ENCODE results near the gene CD48. TPM values are rescaled to one million over a fixed set of nuclear protein-coding genes. Genes with fewer than 3 reads are reported as not detected.

CD48 gene
- total RNA-seq, 2 experiments from 2014 or later, result 131 to 150 TPM

GRCh38 chr1:160752924-160753323 is 41.3 kb upstream of the CD48 start:
- Histone ChIP-seq H3K4me1 (ENCODE audit: insufficient read depth, low read length, poor library complexity, severe bottlenecking) (peaks cover 6% of the 10 kb centered on the region), H3K79me2 (ENCODE audit: insufficient read depth, low read depth, low read length) (no peaks in the 10 kb centered on the region), H3K9me3 (ENCODE audit: low read length) (no peaks in the 10 kb centered on the region), H3K4me2 (ENCODE audit: low read length) (no peak overlapping the region), H3K9me2 (ENCODE audit: insufficient read depth, low read length) (no peaks in the 10 kb centered on the region), H3K4me3 (ENCODE audit: low read depth, low read length, poor library complexity, severe bottlenecking) (no peak overlapping the region), H3K36me3 (ENCODE audit: insufficient read depth, low read length) (no peaks in the 10 kb centered on the region), H3K27ac (ENCODE audit: low read depth, low read length, poor library complexity, severe bottlenecking) (no peak overlapping the region), H4K20me1 (ENCODE audit: insufficient read depth, low read length) (no peaks in the 10 kb centered on the region), H2AFZ (ENCODE audit: low read length) (no peak overlapping the region)
- ChIA-PET POLR2A (interaction anchor here (1.3 kb wide), 1 partner anchor 10 kb away, joined by 4 read pairs; no protein-coding TSS in a partner anchor), CTCF (ENCODE audit: unreplicated experiment) (no interaction called here)
- intact Hi-C loops (cut with micrococcal nuclease; ENCODE audit: unreplicated experiment), result no loop called here
- BruUV-seq (replicated peaks), result no TSS peak
- TF ChIP-seq EZH2phosphoT487 (IDR thresholded peaks at IDR 0.05; ENCODE audit: borderline replicate concordance, low read depth, low read length), result no peak
- no peak for TF ChIP-seq CTCF (conservative IDR thresholded peaks at IDR 0.05; ENCODE audit: low read length)
- no peak for DNase-seq (ENCODE audit: low spot score)

- H3K4me2 ChIP-seq (ENCODE audit: low read length), result no peak overlapping the region
- no peak overlapping the region for H2AFZ ChIP-seq (ENCODE audit: low read length)
- no peaks in the 10 kb centered on the region for H3K36me3 ChIP-seq (ENCODE audit: insufficient read depth, low read length)
- H3K4me3 ChIP-seq (ENCODE audit: low read depth, low read length, poor library complexity, severe bottlenecking), result no peak overlapping the region
- DNase-seq (ENCODE audit: low spot score), result no peak
- no peaks in the 10 kb centered on the region for H3K9me2 ChIP-seq (ENCODE audit: insufficient read depth, low read length)
- POLR2A ChIA-PET, result interaction anchor here (0.8 to 1.3 kb wide), 2 partner anchors 10 to 15 kb away, joined by 4 to 5 read pairs; no protein-coding TSS in a partner anchor
- intact Hi-C loops (cut with micrococcal nuclease; ENCODE audit: unreplicated experiment), result no loop called here
- H3K9me3 ChIP-seq (ENCODE audit: low read length), result no peaks in the 10 kb centered on the region
- CTCF ChIA-PET (ENCODE audit: unreplicated experiment), result no interaction called here
- H3K27ac ChIP-seq (ENCODE audit: low read depth, low read length, poor library complexity, severe bottlenecking), result no peak overlapping the region
- H3K79me2 ChIP-seq (ENCODE audit: insufficient read depth, low read depth, low read length), result no peaks in the 10 kb centered on the region
- H3K4me1 ChIP-seq (ENCODE audit: insufficient read depth, low read length, poor library complexity, severe bottlenecking), result peaks cover 6% of the 10 kb centered on the region
- H4K20me1 ChIP-seq (ENCODE audit: insufficient read depth, low read length), result no peaks in the 10 kb centered on the region
- TF ChIP-seq EZH2phosphoT487 (IDR thresholded peaks at IDR 0.05; ENCODE audit: borderline replicate concordance, low read depth, low read length) (no peak), CTCF (conservative IDR thresholded peaks at IDR 0.05; ENCODE audit: low read length) (no peak)
- BruUV-seq (replicated peaks), result no TSS peak
Observed at GRCh38 chr1:160752406-160752805, 40.8 kb upstream of the CD48 start.

GRCh38 chr1:160750608-160751007 is 39.0 kb upstream of the CD48 start:
- Histone ChIP-seq H3K27ac (ENCODE audit: low read depth, low read length, poor library complexity, severe bottlenecking) (no peak overlapping the region), H3K4me2 (ENCODE audit: low read length) (no peak overlapping the region), H2AFZ (ENCODE audit: low read length) (no peak overlapping the region), H3K4me1 (ENCODE audit: insufficient read depth, low read length, poor library complexity, severe bottlenecking) (peaks cover 6% of the 10 kb centered on the region), H3K4me3 (ENCODE audit: low read depth, low read length, poor library complexity, severe bottlenecking) (no peak overlapping the region), H3K79me2 (ENCODE audit: insufficient read depth, low read depth, low read length) (no peaks in the 10 kb centered on the region), H3K9me3 (ENCODE audit: low read length) (no peaks in the 10 kb centered on the region), H4K20me1 (ENCODE audit: insufficient read depth, low read length) (no peaks in the 10 kb centered on the region), H3K9me2 (ENCODE audit: insufficient read depth, low read length) (no peaks in the 10 kb centered on the region), H3K36me3 (ENCODE audit: insufficient read depth, low read length) (no peaks in the 10 kb centered on the region)
- no peak for TF ChIP-seq EZH2phosphoT487 (IDR thresholded peaks at IDR 0.05; ENCODE audit: borderline replicate concordance, low read depth, low read length)
- no peak for TF ChIP-seq CTCF (conservative IDR thresholded peaks at IDR 0.05; ENCODE audit: low read length)
- POLR2A ChIA-PET, result no interaction called here
- no TSS peak for BruUV-seq (replicated peaks)
- CTCF ChIA-PET (ENCODE audit: unreplicated experiment), result no interaction called here
- DNase-seq (ENCODE audit: low spot score), result no peak
- intact Hi-C loops (cut with micrococcal nuclease; ENCODE audit: unreplicated experiment), result no loop called here

Measured in OCI-LY7 (cell line).